ENCODE results near the gene RPL38.

Gene RPL38

GRCh38 chr17:74212913-74213791 is 9.7 kb downstream of the RPL38 start, which contains the start of gene TTYH2:
Gene TTYH2, plus strand, starts transcription at chr17:74213571. Its CDS starts 17 bp downstream, at chr17:74213588.
- peak within 1 kb of the TSS; percentile 59 for H3K4me3 ChIP-seq (ENCODE audit: low read depth, low read length)
- peak; percentile 88 for DNase-seq (ENCODE audit: low read depth, low spot score)
- peak; percentile 30 for TF ChIP-seq CTCF (IDR thresholded peaks at IDR 0.05; ENCODE audit: low read depth, low read length)
- in situ Hi-C loops (cut with HindIII; ENCODE audit: low sequenced_read_pairs) = no loop called here

- H3K4me3 ChIP-seq (ENCODE audit: low read depth, low read length) = peak overlapping the region; percentile 36
- in situ Hi-C loops (cut with HindIII; ENCODE audit: low sequenced_read_pairs) = no loop called here
- DNase-seq (ENCODE audit: low read depth, low spot score) = no peak
- no peak for TF ChIP-seq CTCF (IDR thresholded peaks at IDR 0.05; ENCODE audit: low read depth, low read length)
These were observed 10.4 kb downstream of the RPL38 start for GRCh38 chr17:74213861-74214391.

- DNase-seq (ENCODE audit: low read depth, low spot score) = no peak
- no peak overlapping the region for H3K4me3 ChIP-seq (ENCODE audit: low read depth, low read length)
- no peak for TF ChIP-seq CTCF (IDR thresholded peaks at IDR 0.05; ENCODE audit: low read depth, low read length)
- in situ Hi-C loops (cut with HindIII; ENCODE audit: low sequenced_read_pairs) = no loop called here
These were observed 11.2 kb downstream of the RPL38 start for GRCh38 chr17:74214484-74215341.

- no peak for TF ChIP-seq CTCF (IDR thresholded peaks at IDR 0.05; ENCODE audit: low read depth, low read length)
- DNase-seq (ENCODE audit: low read depth, low spot score) = no peak
- in situ Hi-C loops (cut with HindIII; ENCODE audit: low sequenced_read_pairs) = no loop called here
- H3K4me3 ChIP-seq (ENCODE audit: low read depth, low read length) = no peak overlapping the region
These were observed 11.9 kb downstream of the RPL38 start for GRCh38 chr17:74215342-74215727.

- H3K4me3 ChIP-seq (ENCODE audit: low read depth, low read length) = no peak overlapping the region
- in situ Hi-C loops (cut with HindIII; ENCODE audit: low sequenced_read_pairs) = no loop called here
- no peak for TF ChIP-seq CTCF (IDR thresholded peaks at IDR 0.05; ENCODE audit: low read depth, low read length)
- DNase-seq (ENCODE audit: low read depth, low spot score) = no peak
These were observed 13.0 kb downstream of the RPL38 start for GRCh38 chr17:74216505-74216904.

- H3K4me3 ChIP-seq (ENCODE audit: low read depth, low read length) = no peak overlapping the region
- DNase-seq (ENCODE audit: low read depth, low spot score) = no peak
- TF ChIP-seq CTCF (IDR thresholded peaks at IDR 0.05; ENCODE audit: low read depth, low read length) = no peak
- in situ Hi-C loops (cut with HindIII; ENCODE audit: low sequenced_read_pairs) = no loop called here
These were observed 13.7 kb downstream of the RPL38 start for GRCh38 chr17:74217037-74217730.
